ENCODE results near the gene ZNF764.
"Not testable (repeated sequence)": the region's sequence is repeated elsewhere in the genome, so short reads cannot be mapped to it uniquely, and the experiment has no call there.

The ZNF764 gene

GRCh38 chr16:30600215-30600614, 42.0 kb upstream of the ZNF764 start:
- Histone ChIP-seq H2BK12ac (ENCODE audit: low read length) (no peak overlapping the region), H3K27me3 (ENCODE audit: insufficient read depth, low read length) (no peaks in the 10 kb centered on the region), H4K8ac (ENCODE audit: low read depth, low read length) (no peak overlapping the region), H2BK120ac (ENCODE audit: insufficient read depth, low read length, poor library complexity) (no peak overlapping the region), H3K4ac (ENCODE audit: low read depth, low read length) (no peak overlapping the region), H2AK5ac (ENCODE audit: low read length) (no peak overlapping the region), H2BK5ac (ENCODE audit: low read depth, low read length, poor library complexity) (no peak overlapping the region), H4K91ac (ENCODE audit: low read depth, low read length) (no peak overlapping the region), H3K79me2 (ENCODE audit: control insufficient read depth, insufficient read depth, low read length, poor library complexity) (no peaks in the 10 kb centered on the region), H2AFZ (ENCODE audit: insufficient read depth, low read length, poor library complexity) (no peak overlapping the region), H3K27ac (ENCODE audit: low read depth, low read length) (no peak overlapping the region), H3K4me1 (ENCODE audit: control insufficient read depth in 1 of 2, insufficient read depth in 2 of 2, low read length in 2 of 2) (no peaks in the 10 kb centered on the region), H3K4me2 (ENCODE audit: low read length) (no peak overlapping the region), H3K4me3 (ENCODE audit: low read depth, low read length) (no peak overlapping the region), H3K9me3 (ENCODE audit: insufficient read depth, low read depth, low read length) (peaks cover 2% of the 10 kb centered on the region), H3K14ac (ENCODE audit: low read length) (no peak overlapping the region), H3K18ac (ENCODE audit: low read length) (no peak overlapping the region), H4K12ac (ENCODE audit: low read depth, low read length) (no peak overlapping the region), H3K23ac (ENCODE audit: low read length) (no peak overlapping the region), H3K36me3 (ENCODE audit: control insufficient read depth in 1 of 2, insufficient read depth in 2 of 2, low read length in 2 of 2) (peaks cover 11 to 23% of the 10 kb centered on the region in 2 experiments), H3K79me1 (ENCODE audit: low read length) (no peaks in the 10 kb centered on the region), H3K9ac (ENCODE audit: low read length) (no peak overlapping the region)
- no peak for DNase-seq
- no CpG with 5 or more reads among the region's 3 CpGs for WGBS (ENCODE audit: extremely low coverage, insufficient coverage, insufficient read length)

- no CpG with 5 or more reads among the region's 4 CpGs for WGBS (ENCODE audit: extremely low coverage, insufficient coverage, insufficient read length)
- H3K9me3 ChIP-seq (ENCODE audit: insufficient read depth, low read depth, low read length) = no peaks in the 10 kb centered on the region
Observed at GRCh38 chr16:30592871-30593270, 34.7 kb upstream of the ZNF764 start.

GRCh38 chr16:30590869-30591268, 32.7 kb upstream of the ZNF764 start:
- not testable (repeated sequence) for H3K4me1 ChIP-seq (ENCODE audit: control insufficient read depth in 1 of 2, insufficient read depth in 2 of 2, low read length in 2 of 2); H3K4me2 ChIP-seq (ENCODE audit: low read length); H3K9me3 ChIP-seq (ENCODE audit: insufficient read depth, low read depth, low read length); H3K36me3 ChIP-seq (ENCODE audit: control insufficient read depth in 1 of 2, insufficient read depth in 2 of 2, low read length in 2 of 2); H3K27me3 ChIP-seq (ENCODE audit: insufficient read depth, low read length); H2BK120ac ChIP-seq (ENCODE audit: insufficient read depth, low read length, poor library complexity); DNase-seq; H4K91ac ChIP-seq (ENCODE audit: low read depth, low read length); H3K18ac ChIP-seq (ENCODE audit: low read length); H3K14ac ChIP-seq (ENCODE audit: low read length); H3K9ac ChIP-seq (ENCODE audit: low read length); H4K12ac ChIP-seq (ENCODE audit: low read depth, low read length); H2AFZ ChIP-seq (ENCODE audit: insufficient read depth, low read length, poor library complexity); H3K27ac ChIP-seq (ENCODE audit: low read depth, low read length); H3K4me3 ChIP-seq (ENCODE audit: low read depth, low read length); H3K79me1 ChIP-seq (ENCODE audit: low read length); H3K79me2 ChIP-seq (ENCODE audit: control insufficient read depth, insufficient read depth, low read length, poor library complexity); H4K8ac ChIP-seq (ENCODE audit: low read depth, low read length); H3K4ac ChIP-seq (ENCODE audit: low read depth, low read length); H2AK5ac ChIP-seq (ENCODE audit: low read length); H3K23ac ChIP-seq (ENCODE audit: low read length); H2BK12ac ChIP-seq (ENCODE audit: low read length); H2BK5ac ChIP-seq (ENCODE audit: low read depth, low read length, poor library complexity)
- no CpG with 5 or more reads among the region's 9 CpGs for WGBS (ENCODE audit: extremely low coverage, insufficient coverage, insufficient read length)

More at GRCh38 chr16:30592871-30593270, 34.7 kb upstream of the ZNF764 start:
- H4K8ac ChIP-seq (ENCODE audit: low read depth, low read length) = no peak overlapping the region
- no peak overlapping the region for H3K23ac ChIP-seq (ENCODE audit: low read length)
- H3K9ac ChIP-seq (ENCODE audit: low read length) = no peak overlapping the region
- no peak overlapping the region for H2AK5ac ChIP-seq (ENCODE audit: low read length)
- H3K36me3 ChIP-seq (ENCODE audit: control insufficient read depth in 1 of 2, insufficient read depth in 2 of 2, low read length in 2 of 2) = peaks cover 0 to 2% of the 10 kb centered on the region in 2 experiments
- no peak overlapping the region for H2BK5ac ChIP-seq (ENCODE audit: low read depth, low read length, poor library complexity)
- H3K4me3 ChIP-seq (ENCODE audit: low read depth, low read length) = no peak overlapping the region
- H3K79me2 ChIP-seq (ENCODE audit: control insufficient read depth, insufficient read depth, low read length, poor library complexity) = no peaks in the 10 kb centered on the region
- H3K79me1 ChIP-seq (ENCODE audit: low read length) = no peaks in the 10 kb centered on the region
- H3K4me2 ChIP-seq (ENCODE audit: low read length) = no peak overlapping the region
- H3K14ac ChIP-seq (ENCODE audit: low read length) = no peak overlapping the region
- H3K4me1 ChIP-seq (ENCODE audit: control insufficient read depth in 1 of 2, insufficient read depth in 2 of 2, low read length in 2 of 2) = no peaks in the 10 kb centered on the region
- H3K27ac ChIP-seq (ENCODE audit: low read depth, low read length) = no peak overlapping the region
- no peak overlapping the region for H2BK12ac ChIP-seq (ENCODE audit: low read length)
- no peak overlapping the region for H2BK120ac ChIP-seq (ENCODE audit: insufficient read depth, low read length, poor library complexity)
- DNase-seq = no peak
- H4K12ac ChIP-seq (ENCODE audit: low read depth, low read length) = no peak overlapping the region
- no peak overlapping the region for H4K91ac ChIP-seq (ENCODE audit: low read depth, low read length)
- no peak overlapping the region for H2AFZ ChIP-seq (ENCODE audit: insufficient read depth, low read length, poor library complexity)
- H3K27me3 ChIP-seq (ENCODE audit: insufficient read depth, low read length) = no peaks in the 10 kb centered on the region
- no peak overlapping the region for H3K18ac ChIP-seq (ENCODE audit: low read length)
- H3K4ac ChIP-seq (ENCODE audit: low read depth, low read length) = no peak overlapping the region

- H2AK5ac ChIP-seq (ENCODE audit: low read length); H3K4me2 ChIP-seq (ENCODE audit: low read length); H3K4me3 ChIP-seq (ENCODE audit: low read depth, low read length); H3K9me3 ChIP-seq (ENCODE audit: insufficient read depth, low read depth, low read length); H3K4ac ChIP-seq (ENCODE audit: low read depth, low read length); H2BK120ac ChIP-seq (ENCODE audit: insufficient read depth, low read length, poor library complexity); H4K12ac ChIP-seq (ENCODE audit: low read depth, low read length); H2BK5ac ChIP-seq (ENCODE audit: low read depth, low read length, poor library complexity); H3K79me2 ChIP-seq (ENCODE audit: control insufficient read depth, insufficient read depth, low read length, poor library complexity); H3K4me1 ChIP-seq (ENCODE audit: control insufficient read depth in 1 of 2, insufficient read depth in 2 of 2, low read length in 2 of 2); H4K8ac ChIP-seq (ENCODE audit: low read depth, low read length); H4K91ac ChIP-seq (ENCODE audit: low read depth, low read length); H2BK12ac ChIP-seq (ENCODE audit: low read length); DNase-seq; H3K14ac ChIP-seq (ENCODE audit: low read length); H3K23ac ChIP-seq (ENCODE audit: low read length); H3K27me3 ChIP-seq (ENCODE audit: insufficient read depth, low read length); H2AFZ ChIP-seq (ENCODE audit: insufficient read depth, low read length, poor library complexity); H3K9ac ChIP-seq (ENCODE audit: low read length); H3K18ac ChIP-seq (ENCODE audit: low read length); H3K36me3 ChIP-seq (ENCODE audit: control insufficient read depth in 1 of 2, insufficient read depth in 2 of 2, low read length in 2 of 2); H3K27ac ChIP-seq (ENCODE audit: low read depth, low read length): not testable (repeated sequence)
- H3K79me1 ChIP-seq (ENCODE audit: low read length) = peaks cover 12% of the 10 kb centered on the region
- no CpG with 5 or more reads among the region's 2 CpGs for WGBS (ENCODE audit: extremely low coverage, insufficient coverage, insufficient read length)
Observed at GRCh38 chr16:30589582-30589981, 31.4 kb upstream of the ZNF764 start.

All from trophoblast cell (in vitro differentiated cells and primary cell).